ENCODE results near the gene TSPAN16. TPM values are rescaled to one million over a fixed set of nuclear protein-coding genes. Genes with fewer than 3 reads are reported as not detected.
"Not testable (repeated sequence)": the region's sequence is repeated elsewhere in the genome, so short reads cannot be mapped to it uniquely, and the experiment has no call there.

TSPAN16 gene
- total RNA-seq, 1 experiment from 2014 or later: not detected

DNA sequence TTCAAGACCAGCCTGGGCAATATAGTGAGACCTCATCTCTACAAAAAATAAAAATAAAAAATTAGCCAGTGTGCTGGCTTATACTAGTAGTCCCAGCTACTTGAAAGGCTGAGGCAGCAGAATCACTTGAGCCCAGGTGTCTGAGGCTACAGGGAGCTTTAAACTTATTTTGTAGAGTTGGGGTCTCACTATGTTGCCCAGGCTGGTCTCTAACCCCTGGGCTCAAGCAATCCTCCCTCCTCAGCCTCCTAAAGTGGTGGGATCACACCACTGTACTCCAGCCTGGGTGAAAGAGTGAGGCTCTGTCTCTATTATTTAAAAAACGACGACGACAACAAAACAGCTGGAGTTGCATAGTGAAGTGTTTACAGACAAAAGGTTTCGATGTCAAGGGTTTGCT is 35.5 kb downstream of the TSPAN16 start:
- Histone ChIP-seq H3K27me3 (ENCODE audit: insufficient read depth, low read depth) (no peaks in the 10 kb centered on the region), H3K36me3 (ENCODE audit: low read depth) (peaks cover 29% of the 10 kb centered on the region), H2AFZ (no peak overlapping the region), H4K20me1 (ENCODE audit: insufficient read depth) (no peaks in the 10 kb centered on the region), H3K4me1 (replicated peaks; ENCODE audit: insufficient read depth) (no peaks in the 10 kb centered on the region), H3F3A (ENCODE audit: insufficient read depth, low read depth) (peaks cover 11% of the 10 kb centered on the region), H3K4me2 (no peak overlapping the region), H3K9me3 (ENCODE audit: insufficient read depth, low read depth) (no peaks in the 10 kb centered on the region), H3K79me2 (ENCODE audit: low read depth) (no peaks in the 10 kb centered on the region), H3K27ac (no peak overlapping the region), H3K9me2 (ENCODE audit: insufficient read depth) (no peaks in the 10 kb centered on the region), H3K4me3 (no peak overlapping the region)
- DNase-seq: no peak
- ChIA-PET POLR2A (ENCODE audit: unreplicated experiment) (no interaction called here), CTCF (no interaction called here)
- no TSS peak for BruUV-seq (replicated peaks)
- intact Hi-C loops (cut with micrococcal nuclease; ENCODE audit: unreplicated experiment): no loop called here
- TF ChIP-seq, protein P1, sequence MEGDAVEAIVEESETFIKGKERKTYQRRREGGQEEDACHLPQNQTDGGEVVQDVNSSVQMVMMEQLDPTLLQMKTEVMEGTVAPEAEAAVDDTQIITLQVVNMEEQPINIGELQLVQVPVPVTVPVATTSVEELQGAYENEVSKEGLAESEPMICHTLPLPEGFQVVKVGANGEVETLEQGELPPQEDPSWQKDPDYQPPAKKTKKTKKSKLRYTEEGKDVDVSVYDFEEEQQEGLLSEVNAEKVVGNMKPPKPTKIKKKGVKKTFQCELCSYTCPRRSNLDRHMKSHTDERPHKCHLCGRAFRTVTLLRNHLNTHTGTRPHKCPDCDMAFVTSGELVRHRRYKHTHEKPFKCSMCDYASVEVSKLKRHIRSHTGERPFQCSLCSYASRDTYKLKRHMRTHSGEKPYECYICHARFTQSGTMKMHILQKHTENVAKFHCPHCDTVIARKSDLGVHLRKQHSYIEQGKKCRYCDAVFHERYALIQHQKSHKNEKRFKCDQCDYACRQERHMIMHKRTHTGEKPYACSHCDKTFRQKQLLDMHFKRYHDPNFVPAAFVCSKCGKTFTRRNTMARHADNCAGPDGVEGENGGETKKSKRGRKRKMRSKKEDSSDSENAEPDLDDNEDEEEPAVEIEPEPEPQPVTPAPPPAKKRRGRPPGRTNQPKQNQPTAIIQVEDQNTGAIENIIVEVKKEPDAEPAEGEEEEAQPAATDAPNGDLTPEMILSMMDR (conservative IDR thresholded peaks at IDR 0.05): no peak
- no peak for TF ChIP-seq EZH2 (IDR thresholded peaks at IDR 0.05; ENCODE audit: low read depth)

DNA sequence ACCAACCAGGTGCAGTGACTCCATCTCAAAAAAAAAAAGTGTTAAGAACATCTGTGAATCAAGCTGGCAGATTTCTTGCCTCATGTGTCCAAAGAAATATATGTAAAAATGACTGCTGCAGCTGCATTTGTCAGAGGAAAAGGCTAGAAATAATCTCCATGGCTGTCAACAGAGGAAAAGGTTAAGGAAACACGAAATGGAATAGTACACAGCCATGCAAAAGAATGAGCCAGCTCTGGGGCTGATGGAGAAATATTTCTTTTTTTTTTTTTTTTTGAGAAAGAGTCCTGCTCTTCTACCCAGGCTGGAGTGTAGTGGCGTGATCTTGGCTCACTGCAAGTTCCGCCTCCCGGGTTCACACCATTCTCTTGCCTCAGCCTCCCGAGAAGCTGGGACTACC is 36.9 kb downstream of the TSPAN16 start:
- no peaks in the 10 kb centered on the region for H3K9me2 ChIP-seq (ENCODE audit: insufficient read depth)
- no peaks in the 10 kb centered on the region for H3K4me1 ChIP-seq (replicated peaks; ENCODE audit: insufficient read depth)
- H3K36me3 ChIP-seq (ENCODE audit: low read depth): peaks cover 36% of the 10 kb centered on the region
- no peak overlapping the region for H3K4me3 ChIP-seq
- BruUV-seq (replicated peaks): no TSS peak
- H3K9me3 ChIP-seq (ENCODE audit: insufficient read depth, low read depth): no peaks in the 10 kb centered on the region
- H3K27ac ChIP-seq: no peak overlapping the region
- peaks cover 18% of the 10 kb centered on the region for H3F3A ChIP-seq (ENCODE audit: insufficient read depth, low read depth)
- no peak overlapping the region for H2AFZ ChIP-seq
- intact Hi-C loops (cut with micrococcal nuclease; ENCODE audit: unreplicated experiment): no loop called here
- no peak overlapping the region for H3K4me2 ChIP-seq
- POLR2A ChIA-PET (ENCODE audit: unreplicated experiment): no interaction called here
- no peak for TF ChIP-seq EZH2 (IDR thresholded peaks at IDR 0.05; ENCODE audit: low read depth)
- TF ChIP-seq, protein P1 (conservative IDR thresholded peaks at IDR 0.05): no peak
- H3K27me3 ChIP-seq (ENCODE audit: insufficient read depth, low read depth): no peaks in the 10 kb centered on the region
- H3K79me2 ChIP-seq (ENCODE audit: low read depth): peaks cover under 1% of the 10 kb centered on the region; the same call in 1 of the 2 replicates
- H4K20me1 ChIP-seq (ENCODE audit: insufficient read depth): no peaks in the 10 kb centered on the region
- CTCF ChIA-PET: no interaction called here
- no peak for DNase-seq

DNA sequence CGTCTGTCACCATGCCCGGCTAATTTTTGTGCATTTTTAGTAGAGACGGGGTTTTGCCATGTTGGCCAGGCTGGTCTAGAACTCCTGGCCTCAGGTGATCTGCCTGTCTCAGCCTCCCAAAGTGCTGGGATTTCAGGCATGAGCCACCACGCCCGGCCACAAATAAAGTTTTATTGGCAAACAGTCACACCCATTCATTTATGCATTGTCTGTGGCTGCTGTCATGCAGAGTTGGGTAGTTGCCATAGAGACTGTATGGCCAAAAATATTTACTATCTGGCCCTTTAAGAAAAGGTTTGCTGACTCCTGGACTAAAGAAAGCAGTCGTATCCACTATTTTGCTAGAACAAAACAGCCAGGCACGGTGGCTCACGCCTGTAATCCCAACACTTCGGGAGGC is 37.9 kb downstream of the TSPAN16 start:
- POLR2A ChIA-PET (ENCODE audit: unreplicated experiment); H2AFZ ChIP-seq: not testable (repeated sequence)

DNA sequence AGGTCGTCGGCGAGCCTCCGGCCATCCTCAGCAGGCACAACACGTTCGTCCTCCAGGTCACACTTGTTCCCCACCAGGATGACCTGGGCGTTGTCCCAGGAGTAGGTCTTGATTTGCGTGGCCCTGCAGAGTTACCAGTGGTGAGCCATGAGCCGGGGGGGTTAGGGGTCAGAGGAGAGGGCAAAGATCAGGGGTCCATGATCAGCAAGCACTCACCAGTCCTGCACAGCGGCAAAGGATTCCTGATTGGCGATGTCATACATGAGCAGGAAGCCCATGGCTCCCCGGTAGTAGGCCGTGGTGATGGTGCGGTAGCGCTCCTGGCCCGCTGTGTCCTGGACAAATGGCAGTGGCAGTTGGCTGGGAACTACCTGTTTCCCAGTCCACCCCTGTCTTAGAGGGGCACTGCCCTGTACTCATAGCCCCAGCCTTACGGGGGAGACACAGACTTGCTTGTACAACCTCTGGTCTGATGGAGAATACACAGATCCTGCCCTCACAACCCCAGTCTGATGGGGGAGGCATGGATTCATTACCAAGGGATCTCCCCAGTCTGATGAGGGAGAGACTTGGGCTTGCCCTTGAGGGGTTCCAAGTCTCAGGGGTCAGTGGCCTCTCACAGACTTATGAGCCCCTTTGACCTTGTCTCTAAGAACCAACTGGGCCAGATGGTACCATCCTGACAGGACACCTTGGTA is 39.6 kb downstream of the TSPAN16 start:
- intact Hi-C loops (cut with micrococcal nuclease; ENCODE audit: unreplicated experiment): no loop called here
- BruUV-seq (replicated peaks): no TSS peak
- peaks cover 31% of the 10 kb centered on the region for H3F3A ChIP-seq (ENCODE audit: insufficient read depth, low read depth)
- DNase-seq: no peak
- POLR2A ChIA-PET (ENCODE audit: unreplicated experiment): no interaction called here
- H4K20me1 ChIP-seq (ENCODE audit: insufficient read depth): no peaks in the 10 kb centered on the region
- peaks cover 14% of the 10 kb centered on the region; the same call in 1 of the 2 replicates for H3K79me2 ChIP-seq (ENCODE audit: low read depth)
- no peak overlapping the region for H3K27ac ChIP-seq
- no peak overlapping the region for H2AFZ ChIP-seq
- no peaks in the 10 kb centered on the region for H3K9me3 ChIP-seq (ENCODE audit: insufficient read depth, low read depth)
- TF ChIP-seq, protein P1 (conservative IDR thresholded peaks at IDR 0.05): no peak
- CTCF ChIA-PET: no interaction called here
- no peak overlapping the region for H3K4me2 ChIP-seq
- peaks cover 36% of the 10 kb centered on the region for H3K36me3 ChIP-seq (ENCODE audit: low read depth)
- no peaks in the 10 kb centered on the region for H3K9me2 ChIP-seq (ENCODE audit: insufficient read depth)
- peaks cover 14% of the 10 kb centered on the region for H3K4me1 ChIP-seq (replicated peaks; ENCODE audit: insufficient read depth)
- no peaks in the 10 kb centered on the region for H3K27me3 ChIP-seq (ENCODE audit: insufficient read depth, low read depth)
- no peak overlapping the region for H3K4me3 ChIP-seq

More for the DNA sequence above, 37.9 kb downstream of the TSPAN16 start:
- H3K4me2 ChIP-seq; H3K9me2 ChIP-seq (ENCODE audit: insufficient read depth); H3K9me3 ChIP-seq (ENCODE audit: insufficient read depth, low read depth); H3K4me3 ChIP-seq; H4K20me1 ChIP-seq (ENCODE audit: insufficient read depth); intact Hi-C loops (cut with micrococcal nuclease; ENCODE audit: unreplicated experiment); H3K27me3 ChIP-seq (ENCODE audit: insufficient read depth, low read depth); H3K27ac ChIP-seq; BruUV-seq (replicated peaks); H3K4me1 ChIP-seq (replicated peaks; ENCODE audit: insufficient read depth); CTCF ChIA-PET: not testable (repeated sequence)
- Histone ChIP-seq H3F3A (ENCODE audit: insufficient read depth, low read depth) (peaks cover 25% of the 10 kb centered on the region), H3K36me3 (ENCODE audit: low read depth) (peaks cover 36% of the 10 kb centered on the region), H3K79me2 (ENCODE audit: low read depth) (peaks cover 11% of the 10 kb centered on the region; the same call in 1 of the 2 replicates)
- peak in 1 of 2 experiments; percentile 79 for DNase-seq

Data from PC-9 (cell line).